NCI-H2227 (cell line): ENCODE results near the gene TRANK1.
"Not testable (repeated sequence)": the region's sequence is repeated elsewhere in the genome, so short reads cannot be mapped to it uniquely, and the experiment has no call there.

Experiments
- DNase-seq: peaks from one replicate; lab custom pipeline; 2025; ENCODE audit not compliant: unreplicated experiment; lab: John Stamatoyannopoulos, UW

TRANK1 gene

DNA sequence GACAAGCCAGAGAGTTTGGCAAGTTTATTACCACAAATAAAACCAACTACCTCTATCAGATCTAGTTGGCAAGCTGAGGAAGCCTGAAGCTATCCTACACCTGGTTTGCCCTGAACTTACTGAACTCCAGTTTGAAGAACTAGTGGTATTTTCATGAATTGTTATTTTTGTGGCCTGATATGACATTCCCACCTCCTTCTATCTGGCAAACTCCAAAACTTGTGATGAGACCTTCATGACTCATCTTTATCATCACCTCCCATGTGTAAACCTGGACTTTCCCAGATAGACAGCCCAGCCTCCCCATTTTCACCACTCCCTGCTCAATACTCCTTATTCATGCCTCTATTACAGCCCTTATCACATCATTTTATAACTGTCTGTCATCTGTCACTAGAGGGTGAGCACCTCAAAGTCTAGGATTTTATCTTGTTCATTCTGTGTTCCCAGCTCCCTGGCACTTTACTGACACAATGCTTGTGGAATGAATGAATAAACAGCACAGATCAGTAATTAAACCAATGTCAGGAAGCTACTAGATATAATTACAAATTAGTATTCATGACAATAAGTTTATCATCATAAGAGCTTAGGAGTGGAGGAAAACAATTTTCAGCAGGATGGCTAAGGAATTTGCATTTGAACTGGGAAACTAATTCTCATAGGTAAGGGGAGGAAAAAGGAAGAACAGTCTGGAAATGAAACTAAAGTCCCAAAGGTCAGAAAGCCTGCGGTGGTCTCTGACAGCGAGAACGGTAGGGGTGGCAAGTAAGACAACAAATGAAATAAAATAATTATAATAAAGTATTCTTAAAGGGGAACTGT, 13.2 kb upstream of the TRANK1 start:
- DNase-seq: no peak

DNA sequence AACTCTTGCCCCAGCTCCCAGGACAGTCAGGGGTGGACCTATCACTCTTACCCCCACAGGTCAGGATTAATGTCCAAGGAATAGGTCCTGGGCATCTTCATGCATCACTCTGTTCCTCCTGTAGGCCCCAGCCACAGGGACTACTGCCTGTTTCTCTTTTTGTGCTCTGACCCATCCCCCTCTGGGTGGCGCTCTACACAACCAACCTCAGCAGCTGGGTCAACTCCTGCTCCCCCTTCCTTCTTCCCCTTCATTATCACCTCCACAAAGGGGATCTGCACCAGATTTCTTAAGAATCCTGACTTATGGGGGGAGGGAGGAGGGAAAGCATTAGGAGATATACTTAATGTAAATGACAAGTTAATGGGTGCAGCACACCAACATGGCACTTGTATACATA, 12.2 kb upstream of the TRANK1 start:
- DNase-seq: no peak

DNA sequence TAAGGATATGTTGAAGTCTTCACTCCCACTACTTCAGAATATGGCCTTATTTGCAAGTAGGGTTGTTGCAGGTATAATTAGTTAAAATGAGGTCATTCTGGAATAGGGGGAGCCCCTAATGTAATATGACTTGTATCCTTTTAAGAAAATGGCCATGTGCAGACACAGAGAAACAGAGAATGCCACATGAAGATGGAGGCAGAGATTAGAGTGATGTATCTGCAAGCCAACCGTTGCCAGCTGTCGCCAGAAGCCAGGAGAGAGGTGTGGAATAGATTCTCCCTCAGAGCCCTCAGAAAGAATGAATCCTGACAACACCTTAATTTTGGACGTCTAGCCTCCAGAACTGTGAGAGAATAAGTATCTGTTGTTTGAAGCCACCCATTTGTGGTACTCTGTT, 11.3 kb upstream of the TRANK1 start:
- DNase-seq: no peak

DNA sequence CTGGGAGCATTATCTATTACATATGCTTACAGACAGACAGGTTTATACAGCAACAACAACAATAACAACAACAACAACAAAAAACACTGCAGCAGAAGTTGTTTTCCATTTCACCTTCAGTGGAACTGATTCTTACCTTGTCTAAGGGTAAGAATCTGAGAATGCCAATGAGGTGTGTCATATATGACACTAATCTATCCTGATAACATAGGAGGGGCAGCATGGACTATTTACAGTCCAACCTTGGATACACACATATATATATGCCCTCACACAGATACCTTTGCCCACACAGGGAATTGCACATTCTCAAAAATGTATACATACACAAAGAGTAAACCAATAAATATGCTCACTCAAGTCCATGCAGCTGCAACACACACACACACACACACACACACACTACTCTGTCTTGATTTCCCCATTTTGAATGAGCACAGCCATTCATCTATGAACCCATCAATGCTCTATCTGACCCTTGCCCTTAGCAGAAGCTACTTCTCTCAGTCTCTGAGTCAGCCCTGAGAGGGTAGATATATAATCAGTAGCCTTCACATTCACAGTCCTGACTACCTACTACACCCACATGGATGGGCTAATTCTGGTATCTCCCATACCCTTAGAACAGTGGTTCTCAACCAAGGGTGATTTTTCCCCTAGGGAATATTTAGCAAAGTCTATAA, 9.7 kb upstream of the TRANK1 start:
- DNase-seq: no peak

DNA sequence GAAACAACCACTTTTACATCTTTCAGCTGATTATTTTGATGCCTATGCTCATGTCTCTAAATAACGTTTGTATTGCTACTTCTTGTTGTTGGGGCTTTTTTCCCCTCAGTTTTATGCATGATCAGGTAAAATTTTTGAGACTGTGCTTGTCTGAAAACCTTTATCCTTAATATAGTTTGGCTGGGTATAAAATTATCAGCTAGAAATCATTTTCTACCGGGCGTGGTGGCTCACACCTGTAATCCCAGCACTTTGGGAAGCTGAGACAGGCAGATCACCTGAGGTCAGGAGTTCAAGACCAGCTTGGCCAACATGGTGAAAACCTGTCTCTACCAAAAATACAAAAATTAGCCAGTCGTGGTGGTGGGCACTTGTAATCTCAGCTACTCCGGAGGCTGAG, 3.0 kb upstream of the TRANK1 start:
- DNase-seq: not testable (repeated sequence)

DNA sequence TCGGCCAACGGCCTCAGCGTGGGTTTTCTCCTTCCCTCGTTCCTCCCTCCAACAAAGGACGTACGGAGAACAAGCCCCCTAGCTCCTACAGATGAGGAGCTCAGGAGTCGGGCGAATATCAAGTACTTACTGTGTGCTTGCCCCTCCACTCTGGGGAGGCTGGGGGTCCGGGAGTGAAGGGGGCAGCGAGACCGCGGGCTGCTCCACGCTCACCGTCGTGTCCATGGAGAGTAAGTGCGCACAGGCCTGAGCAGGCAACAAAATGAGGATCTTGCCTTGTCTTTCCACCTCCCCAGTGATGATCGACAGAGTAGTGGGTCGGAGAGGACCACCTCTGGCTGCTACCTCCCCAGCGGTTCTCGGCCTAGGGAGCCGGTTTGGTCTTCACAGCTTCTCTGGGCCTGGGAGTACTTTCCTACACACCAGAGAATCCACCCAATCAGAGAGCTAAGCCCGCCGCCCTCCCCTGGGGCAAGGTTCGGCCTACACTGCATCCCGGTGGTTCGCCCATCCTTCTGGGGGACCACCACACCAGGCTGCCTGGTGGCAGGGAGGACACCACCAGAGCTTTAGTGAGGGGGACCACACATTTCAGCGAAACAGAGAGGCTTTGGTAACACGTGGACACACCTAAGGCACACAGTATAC, 603 bp upstream of the TRANK1 start:
- DNase-seq: no peak

DNA sequence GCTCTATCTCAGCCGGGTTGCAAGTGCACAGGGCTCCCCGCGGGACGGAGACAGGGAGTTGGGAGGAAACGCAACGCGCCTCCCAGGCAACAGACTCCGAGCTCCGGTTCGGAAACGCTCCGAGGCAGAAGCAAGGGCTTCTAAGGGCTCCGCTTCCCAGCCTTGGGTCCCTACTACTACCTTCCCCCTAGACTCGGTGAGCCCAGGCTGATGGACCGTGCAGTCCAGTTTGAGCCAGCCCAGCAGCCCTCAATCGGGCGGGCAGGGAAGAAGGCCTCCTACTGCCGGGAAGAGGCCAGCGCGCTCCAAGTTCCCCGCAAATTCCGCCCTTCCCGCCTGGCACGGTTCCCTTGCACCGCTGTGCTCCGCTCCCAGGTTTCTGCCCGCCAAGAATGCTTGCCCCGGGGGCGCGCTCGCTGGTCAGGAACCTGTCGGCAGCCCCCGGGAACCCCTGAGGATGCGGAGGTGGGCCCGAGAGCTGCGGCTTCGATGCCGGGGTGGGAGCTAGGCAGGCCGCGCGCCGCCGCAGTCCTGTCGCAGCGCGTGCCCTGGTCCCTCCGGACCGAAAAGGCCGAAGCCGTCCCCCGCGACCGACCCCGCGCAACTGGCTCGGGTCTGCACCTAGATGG, 728 bp downstream of the TRANK1 start:
- DNase-seq: peak; percentile 64

DNA sequence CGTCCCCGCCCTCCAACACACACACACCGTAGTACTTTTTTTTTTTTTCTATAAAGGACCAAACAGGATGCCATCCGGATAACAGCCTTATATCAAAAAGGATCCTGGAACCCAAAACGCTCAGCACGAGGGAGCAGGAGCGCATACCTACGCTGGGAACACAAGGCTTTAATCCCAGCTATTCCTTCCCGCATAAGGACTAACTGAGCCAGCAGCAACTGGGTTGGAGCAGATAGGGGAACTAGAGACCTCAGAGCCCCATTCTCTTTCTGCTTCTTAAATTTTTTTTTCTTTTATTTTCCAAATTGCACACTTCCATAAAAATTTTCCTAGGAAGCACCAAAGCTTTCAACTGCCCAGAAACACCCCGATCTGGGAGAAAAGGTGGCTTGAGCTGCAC, 1.3 kb downstream of the TRANK1 start:
- no peak for DNase-seq

DNA sequence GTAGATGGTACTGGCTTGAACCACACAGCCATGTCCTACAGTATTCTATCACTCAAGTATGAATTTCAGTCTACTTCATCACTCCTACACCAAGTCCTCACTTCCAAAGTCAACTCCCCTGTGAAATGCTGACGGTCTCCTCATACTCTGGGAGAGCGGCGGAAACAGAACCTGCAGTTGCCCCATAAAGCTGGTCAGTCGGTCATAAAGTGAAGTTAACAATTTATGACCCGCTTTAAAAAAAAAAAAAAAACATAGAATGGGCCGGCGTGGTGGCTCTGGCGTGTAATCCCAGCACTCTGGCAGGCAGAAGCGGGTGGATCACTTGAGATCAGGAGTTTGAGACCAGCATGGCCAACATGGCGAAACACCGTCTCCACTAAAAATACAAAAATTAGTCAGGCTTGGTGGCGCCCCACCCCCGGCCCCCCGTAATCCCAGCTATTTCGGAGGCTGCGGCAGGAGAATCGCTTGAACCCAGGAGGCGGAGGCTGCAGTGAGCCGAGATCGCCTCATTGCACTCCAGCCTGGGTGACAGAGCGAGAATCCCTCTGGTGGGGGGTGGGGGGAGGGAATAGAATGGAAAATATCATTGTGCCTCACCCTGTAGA, 2.1 kb downstream of the TRANK1 start:
- no peak for DNase-seq

DNA sequence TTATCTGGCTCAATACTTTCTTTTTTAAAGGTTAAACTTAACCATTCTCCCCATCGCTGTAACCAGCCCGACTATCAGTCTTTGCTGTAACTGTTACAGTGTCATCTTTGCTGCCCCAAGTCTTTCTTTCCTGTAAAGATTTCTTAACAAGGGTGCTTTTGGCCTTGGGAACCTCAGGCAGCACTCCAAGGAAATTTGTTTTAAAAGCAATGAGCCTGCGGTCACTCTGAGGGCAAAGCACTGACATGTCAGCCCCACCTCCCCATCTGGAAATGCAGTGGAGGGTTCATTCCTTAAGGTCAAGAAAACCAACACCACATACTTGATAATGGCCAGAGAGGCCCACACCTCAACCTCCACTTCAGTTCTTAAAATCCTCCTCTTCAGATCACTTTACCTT, 3.2 kb downstream of the TRANK1 start:
- no peak for DNase-seq

DNA sequence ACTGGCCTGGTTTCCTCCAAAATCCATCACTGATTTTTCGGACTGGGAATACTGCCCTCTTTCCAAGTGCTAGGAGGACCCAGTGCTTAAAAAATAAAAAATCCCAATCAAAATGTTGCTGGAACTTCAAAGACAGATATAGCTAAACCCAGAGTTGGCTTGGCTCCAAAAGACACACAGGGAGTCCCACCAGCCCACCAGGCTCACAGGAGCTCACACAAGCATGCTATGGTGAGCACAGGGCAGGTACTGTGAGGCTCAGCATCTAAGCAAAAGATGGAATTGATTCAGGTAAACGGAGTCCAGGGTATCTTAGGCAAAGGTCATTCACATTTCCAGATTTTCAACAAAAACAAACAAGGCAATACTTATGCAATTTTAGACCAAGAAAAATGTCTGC, 3.7 kb downstream of the TRANK1 start:
- peak; percentile 10 for DNase-seq

DNA sequence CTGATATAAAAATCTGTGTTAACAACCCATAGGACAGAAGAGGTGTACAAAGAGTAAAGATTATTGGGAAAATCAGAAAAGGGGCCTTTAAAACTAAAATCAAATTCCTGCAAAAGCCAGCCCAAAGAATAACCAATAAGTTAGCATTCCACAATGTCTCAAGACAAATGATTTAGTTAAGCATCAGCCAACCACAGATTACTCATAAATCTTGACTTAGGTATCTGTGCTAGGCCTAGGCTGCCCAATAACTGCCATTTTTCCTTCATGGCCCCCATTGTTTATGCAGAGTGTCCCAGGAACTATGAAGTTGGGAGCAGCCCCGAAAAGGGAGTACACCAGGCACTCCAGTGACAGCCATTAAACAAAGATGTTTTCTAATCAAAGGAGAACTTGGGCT, 7.4 kb downstream of the TRANK1 start:
- DNase-seq: no peak

DNA sequence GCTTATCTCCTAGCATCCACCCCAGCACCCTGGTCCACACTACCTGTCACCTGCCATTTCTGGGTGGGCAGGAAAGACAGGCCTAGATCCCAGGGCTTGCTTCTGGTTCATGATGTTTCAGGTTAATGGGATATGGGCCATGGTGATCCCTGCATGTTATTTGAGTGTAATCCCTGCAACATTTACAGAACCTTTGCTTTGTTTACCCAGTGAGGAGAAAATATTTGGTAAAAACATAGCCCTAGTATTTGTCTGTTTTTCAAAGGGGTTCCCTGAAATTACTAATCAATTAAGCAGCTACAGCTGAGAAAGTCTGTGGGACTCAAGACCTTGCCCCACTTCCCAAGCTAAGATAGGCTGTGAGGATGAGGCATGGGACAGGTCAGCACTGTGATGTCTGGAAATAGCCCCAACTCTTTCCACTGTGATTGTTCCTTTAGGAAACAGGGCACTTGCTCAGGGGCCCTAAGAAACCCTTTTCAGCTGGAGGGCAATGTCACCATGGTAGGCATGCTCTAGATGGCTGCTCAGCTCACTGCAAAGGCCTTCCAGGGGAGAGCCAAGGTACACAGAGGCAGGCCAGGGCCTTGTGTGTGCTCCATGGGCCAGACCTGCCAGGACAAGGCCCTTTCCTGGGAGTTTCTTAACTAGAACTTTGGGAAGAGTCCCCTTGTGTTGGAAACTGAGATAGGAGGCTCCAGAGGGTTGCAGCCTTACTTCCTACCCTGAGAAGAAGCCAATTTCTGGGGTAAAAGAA, 11.1 kb downstream of the TRANK1 start:
- no peak for DNase-seq

DNA sequence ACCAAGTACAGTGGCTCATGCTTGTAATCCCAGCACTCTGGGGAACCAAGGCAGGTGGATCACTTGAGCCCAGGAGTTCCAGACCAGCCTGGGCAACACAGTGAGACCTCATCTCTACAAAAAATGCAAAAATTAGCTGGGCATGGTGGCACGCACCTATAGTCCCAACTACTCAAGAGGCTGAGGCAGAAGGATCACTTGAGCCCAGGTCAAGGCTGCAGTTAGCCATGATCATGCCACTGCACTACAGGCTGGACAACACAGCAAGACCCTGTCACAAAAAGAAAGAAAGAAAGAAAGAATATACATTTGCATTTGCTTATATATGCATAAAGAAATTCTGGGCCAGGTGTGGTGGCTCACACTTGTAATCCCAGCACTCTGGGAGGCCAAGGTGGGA, 13.4 kb downstream of the TRANK1 start:
- DNase-seq: not testable (repeated sequence)

DNA sequence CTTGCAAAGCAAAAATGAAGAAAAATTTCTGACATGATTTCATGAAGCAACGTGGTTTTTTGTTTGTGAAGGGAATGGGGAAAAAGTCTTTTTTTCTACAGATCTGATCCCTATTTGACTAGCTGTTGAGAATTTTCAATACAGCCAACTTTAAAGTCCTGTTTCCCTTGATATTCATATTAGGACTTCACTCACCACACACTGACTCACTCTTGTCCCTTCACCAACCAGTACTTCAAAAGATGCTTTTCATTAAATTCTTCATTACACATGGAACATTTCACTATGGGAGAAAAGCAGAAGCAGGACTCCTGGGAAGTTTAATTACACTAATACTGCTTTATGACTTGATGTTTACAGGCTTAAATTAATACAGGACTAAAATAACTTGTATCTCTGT, 16.6 kb downstream of the TRANK1 start:
- no peak for DNase-seq

DNA sequence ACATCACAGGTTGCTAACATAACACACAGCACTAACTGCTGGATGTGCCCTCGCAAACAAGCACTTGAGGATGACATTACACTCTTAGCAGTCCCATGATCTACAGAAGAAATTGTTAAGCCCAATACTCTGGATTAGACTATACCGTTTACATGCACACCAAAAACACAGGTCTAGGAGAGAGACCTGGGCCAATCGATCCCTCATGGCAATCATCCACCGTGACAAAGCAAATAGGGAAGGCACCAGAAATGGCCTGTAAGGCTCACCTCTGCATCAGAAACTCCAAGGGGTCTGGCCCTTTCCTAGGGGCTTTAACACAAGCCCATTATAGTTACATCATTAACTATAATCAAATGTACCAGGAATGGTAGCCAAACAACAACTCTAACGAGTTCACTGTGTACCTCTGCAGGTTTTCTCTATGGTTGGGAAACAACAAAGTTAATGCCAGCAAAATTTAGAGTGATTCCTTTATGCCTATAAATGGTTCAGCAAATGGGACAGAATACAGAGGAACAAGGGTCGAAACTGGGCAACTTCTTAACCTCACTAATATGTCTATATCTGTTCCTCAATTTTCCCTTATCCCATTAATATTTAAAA, 18.5 kb downstream of the TRANK1 start:
- DNase-seq: no peak

DNA sequence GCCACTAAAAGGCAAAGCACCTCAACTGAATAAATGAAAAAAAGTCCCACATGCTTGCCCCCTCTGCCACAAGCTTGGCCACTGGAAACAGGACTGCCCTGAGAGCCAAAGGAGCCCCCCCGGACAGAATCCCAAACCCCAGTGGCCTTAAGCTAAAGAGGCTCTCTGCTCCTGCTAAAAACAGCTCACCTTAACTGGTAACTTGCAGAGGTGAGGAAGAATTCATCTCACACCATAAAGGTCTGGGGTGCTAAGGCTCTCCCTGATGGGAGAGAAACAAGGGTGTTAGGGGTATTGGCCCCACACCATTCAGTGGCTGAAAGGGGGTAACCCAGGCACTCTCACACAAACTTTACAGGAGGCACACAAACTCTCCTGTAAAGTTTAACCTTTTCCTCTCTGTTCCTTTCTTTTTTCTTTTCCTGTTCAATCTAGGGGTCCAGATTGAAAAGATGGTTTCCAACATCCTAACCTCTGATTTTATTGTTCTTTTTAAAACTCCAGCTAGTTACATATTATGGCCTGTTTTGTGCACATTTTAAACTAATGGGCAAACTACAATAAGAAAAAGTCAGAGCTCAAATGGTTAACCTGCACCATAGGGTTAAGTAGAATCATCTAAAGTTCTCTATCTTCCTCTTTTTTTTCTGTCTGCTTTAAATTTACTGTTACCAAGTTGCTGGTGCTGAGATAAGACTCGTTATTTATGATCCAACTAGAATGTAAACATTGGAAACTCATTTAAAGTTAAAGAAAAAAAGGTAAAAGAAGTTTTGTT, 19.9 kb downstream of the TRANK1 start:
- no peak for DNase-seq

DNA sequence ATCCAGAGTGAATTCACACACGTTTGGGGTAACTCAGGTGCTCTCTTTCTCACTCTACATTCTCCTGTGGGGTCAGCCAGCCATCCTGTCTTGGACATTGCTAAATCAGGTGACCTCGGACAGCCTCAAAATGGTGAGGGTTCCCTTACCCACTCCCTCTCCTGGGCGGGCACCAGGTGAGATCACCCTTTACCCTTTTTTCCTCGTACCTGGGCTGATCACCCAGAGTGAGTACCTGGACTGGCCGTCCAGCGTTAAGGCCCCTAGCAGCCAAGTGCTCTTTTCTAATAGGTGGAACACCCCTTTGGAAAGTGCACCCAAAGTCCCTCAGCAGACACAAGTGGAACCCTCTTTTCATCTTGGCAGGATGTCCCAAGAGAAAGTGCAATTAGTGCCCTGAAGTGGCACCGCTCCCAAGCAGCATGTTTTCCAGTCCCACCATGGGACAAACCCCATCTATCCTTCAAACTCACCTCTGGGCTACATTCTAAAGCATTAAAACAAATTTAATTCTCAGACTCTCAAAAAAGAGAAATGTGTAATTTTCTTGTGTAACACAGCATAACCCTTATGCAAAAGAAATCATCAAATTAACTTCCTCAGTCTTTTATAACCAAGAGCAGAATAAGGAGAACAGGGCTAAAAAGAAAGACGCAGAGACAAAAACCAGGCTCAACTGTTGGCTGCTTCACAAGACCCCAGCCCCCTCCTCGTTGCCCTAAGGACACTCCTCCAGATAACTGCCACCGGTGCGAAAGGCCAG, 20.7 kb downstream of the TRANK1 start:
- DNase-seq: no peak

DNA sequence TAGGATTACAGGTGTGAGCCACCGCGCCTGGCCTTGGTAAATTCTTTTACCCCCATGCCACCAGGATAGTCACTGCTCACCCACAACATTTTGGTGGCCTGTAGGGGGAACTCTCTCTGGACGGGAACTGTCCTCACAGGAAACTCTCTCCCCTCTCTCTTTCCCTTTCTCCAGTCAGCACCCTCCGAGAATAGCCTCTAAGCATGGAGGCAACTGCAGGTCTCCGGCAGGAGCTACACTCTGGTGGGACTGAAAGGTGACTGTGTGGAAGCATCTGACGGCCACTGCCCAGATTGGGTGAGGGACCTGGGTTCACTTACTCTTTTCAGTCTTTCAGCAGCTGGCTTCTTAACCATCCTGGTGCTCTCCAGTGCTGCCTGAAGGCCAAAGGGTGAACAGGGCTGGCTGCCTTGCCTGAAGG, 21.3 kb downstream of the TRANK1 start:
- no peak for DNase-seq
